DND-41 (cell line): ENCODE measurements around the gene NRCAM.

Experiments
- ATAC-seq: fragments of 200-7000 bp; cut with Tn5 transposase; 3 replicates; pipeline ENCODE4 v1.9.1; 2021; ENCODE audit warnings: low read depth; ENCODE audit not compliant: insufficient read depth
- DNase-seq: peaks from one replicate; pipeline ENCODE4 v3.0.0-alpha.2; 2020
- H2AFZ ChIP-seq: 2 replicates; pipeline ENCODE4 v1.6.0; 2012; ENCODE audit warnings: low read depth, low read length
- H3K27ac ChIP-seq: 2 replicates; pipeline ENCODE4 v1.5.1; 2012; ENCODE audit warnings: low read length, inconsistent platforms
- H3K27me3 ChIP-seq: fragments of 200-600 bp; sonication (generic); 2 replicates; pipeline ENCODE4 v1.6.0; 2012; ENCODE audit warnings: low read length, mild to moderate bottlenecking, inconsistent platforms; ENCODE audit not compliant: insufficient read depth, poor library complexity
- H3K36me3 ChIP-seq: 2 replicates; pipeline ENCODE4 v1.5.1; 2012; ENCODE audit warnings: low read length, inconsistent platforms; ENCODE audit not compliant: insufficient read depth
- H3K4me1 ChIP-seq: 2 replicates; pipeline ENCODE4 v1.5.1; 2012; ENCODE audit warnings: mild to moderate bottlenecking, low read length; ENCODE audit not compliant: insufficient read depth
- H3K4me2 ChIP-seq: 2 replicates; pipeline ENCODE4 v1.6.0; 2012; ENCODE audit warnings: mild to moderate bottlenecking, moderate library complexity, low read length, inconsistent platforms; ENCODE audit not compliant: insufficient read depth
- H3K4me3 ChIP-seq, 2 experiments: fragments of 200-600 bp in 1 of 2; shearing (Covaris generic) in 1 of 2; 2 replicates each; pipeline ENCODE4 v1.5.1; 2012 to 2016; ENCODE audit warnings: inconsistent platforms in 2 of 2, low read length in 2 of 2, mild to moderate bottlenecking in 2 of 2, low read depth in 1 of 2, moderate library complexity in 1 of 2
- H3K79me2 ChIP-seq: 2 replicates; pipeline ENCODE4 v1.6.0; 2012; ENCODE audit warnings: low read length, inconsistent platforms; ENCODE audit not compliant: insufficient read depth
- H3K9ac ChIP-seq: 2 replicates; pipeline ENCODE4 v1.6.0; 2012; ENCODE audit warnings: low read depth, mild to moderate bottlenecking, inconsistent platforms, low read length, moderate library complexity
- H3K9me3 ChIP-seq: 2 replicates; pipeline ENCODE4 v1.5.1; 2012; ENCODE audit warnings: low read length, moderate library complexity, mild to moderate bottlenecking, inconsistent platforms; ENCODE audit not compliant: insufficient read depth, severe bottlenecking
- H4K20me1 ChIP-seq: 2 replicates; pipeline ENCODE4 v1.6.0; 2012; ENCODE audit warnings: low read length; ENCODE audit not compliant: insufficient read depth
- EZH2 ChIP-seq: IDR thresholded peaks from 3 replicates; pipeline ENCODE4 v1.6.1; 2012; ENCODE audit warnings: borderline replicate concordance, low read depth, mild to moderate bottlenecking, moderate library complexity, low read length, inconsistent platforms; ENCODE audit not compliant: severe bottlenecking
- TF ChIP-seq, protein P1 (sequence below): IDR thresholded peaks from 2 replicates; pipeline ENCODE4 v1.5.1; 2012; ENCODE audit warnings: borderline replicate concordance, low read length, moderate library complexity, mild to moderate bottlenecking; ENCODE audit not compliant: poor library complexity, severe bottlenecking; ENCODE audit errors: extremely low read depth

NRCAM gene

GRCh38 chr7:108296911-108297310 lies 159.3 kb downstream of the NRCAM start:
- Histone ChIP-seq H3K27ac (no peak overlapping the region), H3K27me3 (peaks cover 5% of the 10 kb centered on the region), H3K9ac (no peak overlapping the region), H2AFZ (no peak overlapping the region), H3K79me2 (no peaks in the 10 kb centered on the region), H3K9me3 (no peaks in the 10 kb centered on the region), H3K4me1 (no peaks in the 10 kb centered on the region), H4K20me1 (no peaks in the 10 kb centered on the region), H3K4me2 (no peak overlapping the region), H3K4me3 (no peak overlapping the region), H3K36me3 (no peaks in the 10 kb centered on the region)
- no peak for TF ChIP-seq EZH2
- TF ChIP-seq, protein P1, sequence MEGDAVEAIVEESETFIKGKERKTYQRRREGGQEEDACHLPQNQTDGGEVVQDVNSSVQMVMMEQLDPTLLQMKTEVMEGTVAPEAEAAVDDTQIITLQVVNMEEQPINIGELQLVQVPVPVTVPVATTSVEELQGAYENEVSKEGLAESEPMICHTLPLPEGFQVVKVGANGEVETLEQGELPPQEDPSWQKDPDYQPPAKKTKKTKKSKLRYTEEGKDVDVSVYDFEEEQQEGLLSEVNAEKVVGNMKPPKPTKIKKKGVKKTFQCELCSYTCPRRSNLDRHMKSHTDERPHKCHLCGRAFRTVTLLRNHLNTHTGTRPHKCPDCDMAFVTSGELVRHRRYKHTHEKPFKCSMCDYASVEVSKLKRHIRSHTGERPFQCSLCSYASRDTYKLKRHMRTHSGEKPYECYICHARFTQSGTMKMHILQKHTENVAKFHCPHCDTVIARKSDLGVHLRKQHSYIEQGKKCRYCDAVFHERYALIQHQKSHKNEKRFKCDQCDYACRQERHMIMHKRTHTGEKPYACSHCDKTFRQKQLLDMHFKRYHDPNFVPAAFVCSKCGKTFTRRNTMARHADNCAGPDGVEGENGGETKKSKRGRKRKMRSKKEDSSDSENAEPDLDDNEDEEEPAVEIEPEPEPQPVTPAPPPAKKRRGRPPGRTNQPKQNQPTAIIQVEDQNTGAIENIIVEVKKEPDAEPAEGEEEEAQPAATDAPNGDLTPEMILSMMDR, result no peak
- DNase-seq, result no peak
- ATAC-seq, result no peak

- DNase-seq (no peak), ATAC-seq (no peak)
- no peak overlapping the region for H3K27ac ChIP-seq
Measured at GRCh38 chr7:108294595-108294994, 161.6 kb downstream of the NRCAM start.

GRCh38 chr7:108293149-108293612 lies 163.1 kb downstream of the NRCAM start:
- Histone ChIP-seq H3K27me3 (peaks cover 7% of the 10 kb centered on the region), H3K27ac (no peak overlapping the region), H3K9ac (no peak overlapping the region), H3K4me1 (no peaks in the 10 kb centered on the region), H2AFZ (no peak overlapping the region), H3K79me2 (no peaks in the 10 kb centered on the region), H3K36me3 (no peaks in the 10 kb centered on the region), H4K20me1 (no peaks in the 10 kb centered on the region), H3K4me3 (no peak overlapping the region), H3K9me3 (no peaks in the 10 kb centered on the region), H3K4me2 (no peak overlapping the region)
- DNase-seq (no peak), ATAC-seq (no peak)
- TF ChIP-seq, protein P1, result no peak
- TF ChIP-seq EZH2, result no peak

More at GRCh38 chr7:108294595-108294994, 161.6 kb downstream of the NRCAM start:
- H3K9me3 ChIP-seq, result no peaks in the 10 kb centered on the region
- no peak for TF ChIP-seq EZH2
- TF ChIP-seq, protein P1, result no peak
- H3K36me3 ChIP-seq, result no peaks in the 10 kb centered on the region
- H3K4me2 ChIP-seq, result no peak overlapping the region
- H2AFZ ChIP-seq, result no peak overlapping the region
- no peak overlapping the region for H3K9ac ChIP-seq
- no peaks in the 10 kb centered on the region for H3K79me2 ChIP-seq
- H3K4me1 ChIP-seq, result no peaks in the 10 kb centered on the region
- no peak overlapping the region for H3K4me3 ChIP-seq
- no peaks in the 10 kb centered on the region for H4K20me1 ChIP-seq
- peaks cover 7% of the 10 kb centered on the region for H3K27me3 ChIP-seq

DNA sequence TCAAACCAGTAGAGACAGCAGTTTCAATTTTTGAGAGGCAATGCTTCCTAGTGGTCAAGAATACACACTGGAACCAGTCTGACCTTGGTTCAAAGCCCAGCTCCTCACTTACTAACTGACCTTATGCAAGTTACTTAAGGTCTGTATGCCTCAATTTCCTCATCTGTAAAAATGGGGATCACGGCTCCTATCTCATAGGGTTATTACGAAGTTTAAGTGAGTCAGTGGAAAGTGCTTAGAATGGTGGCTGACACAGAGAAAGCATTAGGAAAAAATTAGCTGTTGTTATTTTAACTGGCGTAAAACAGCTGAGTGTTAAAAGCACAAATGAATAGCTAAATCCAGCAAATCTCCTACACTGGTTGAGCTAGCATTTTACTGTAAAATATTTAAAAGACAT lies 163.7 kb downstream of the NRCAM start:
- H3K27ac ChIP-seq, result no peak overlapping the region
- no peak overlapping the region for H2AFZ ChIP-seq
- no peak overlapping the region for H3K9ac ChIP-seq
- H3K4me2 ChIP-seq, result no peak overlapping the region
- H3K9me3 ChIP-seq, result no peaks in the 10 kb centered on the region
- TF ChIP-seq, protein P1, result no peak
- no peak for TF ChIP-seq EZH2
- no peaks in the 10 kb centered on the region for H3K36me3 ChIP-seq
- H3K4me3 ChIP-seq, result no peak overlapping the region
- DNase-seq, result no peak
- ATAC-seq, result no peak
- no peaks in the 10 kb centered on the region for H3K4me1 ChIP-seq
- no peaks in the 10 kb centered on the region for H4K20me1 ChIP-seq
- H3K79me2 ChIP-seq, result no peaks in the 10 kb centered on the region
- peaks cover 7% of the 10 kb centered on the region for H3K27me3 ChIP-seq
